ENCODE data around the gene TMC1. TPM values are rescaled to one million over a fixed set of nuclear protein-coding genes. Genes with fewer than 3 reads are reported as not detected.

TMC1 gene
- total and polyA plus RNA-seq, 2 donors from 2014 or later: 0.25 to 1.2 TPM

- TF ChIP-seq CTCF (IDR thresholded peaks at IDR 0.05; ENCODE audit: borderline replicate concordance, extremely low read depth, insufficient read depth): no peak
- Histone ChIP-seq H3K4me1 (ENCODE audit: control insufficient read depth in 2 of 3, insufficient read depth in 2 of 3, low read depth in 1 of 3, low read length in 3 of 3) (peaks cover 0 to 12% (median 9%) of the 10 kb centered on the region in 3 donors), H3K27me3 (ENCODE audit: control insufficient read depth, insufficient read depth, low read length) (no peaks in the 10 kb centered on the region), H3K36me3 (ENCODE audit: control insufficient read depth in 2 of 3, insufficient read depth in 3 of 3, low read length in 3 of 3) (no peaks in the 10 kb centered on the region), H3K4me3 (ENCODE audit: low read length in 3 of 3) (no peak overlapping the region), H3K9me3 (ENCODE audit: control insufficient read depth in 2 of 3, insufficient read depth in 1 of 3, low read length in 3 of 3) (no peaks in the 10 kb centered on the region), H3K9ac (ENCODE audit: low read length in 3 of 3) (no peak overlapping the region), H3K27ac (ENCODE audit: low read depth in 2 of 2, low read length in 2 of 2) (no peak overlapping the region)
- DNase-seq: no peak
- intact Hi-C loops (cut with DNase I): loop anchor here (5.0 to 10.0 kb wide), 2 partner anchors 236 to 304 kb away; no protein-coding TSS in a partner anchor
- no peak for FAIRE-seq
Observed at GRCh38 chr9:72590824-72591223, 69.4 kb downstream of the TMC1 start.

GRCh38 chr9:72592502-72593403 is 71.3 kb downstream of the TMC1 start:
- Histone ChIP-seq H3K9me3 (ENCODE audit: control insufficient read depth in 2 of 3, insufficient read depth in 1 of 3, low read length in 3 of 3) (no peaks in the 10 kb centered on the region), H3K4me1 (ENCODE audit: control insufficient read depth in 2 of 3, insufficient read depth in 2 of 3, low read depth in 1 of 3, low read length in 3 of 3) (peaks cover 0 to 12% (median 9%) of the 10 kb centered on the region in 3 donors), H3K27me3 (ENCODE audit: control insufficient read depth, insufficient read depth, low read length) (no peaks in the 10 kb centered on the region), H3K9ac (ENCODE audit: low read length in 3 of 3) (no peak overlapping the region), H3K4me3 (ENCODE audit: low read length in 3 of 3) (no peak overlapping the region), H3K27ac (ENCODE audit: low read depth in 2 of 2, low read length in 2 of 2) (no peak overlapping the region), H3K36me3 (ENCODE audit: control insufficient read depth in 2 of 3, insufficient read depth in 3 of 3, low read length in 3 of 3) (no peaks in the 10 kb centered on the region)
- FAIRE-seq (peak; percentile 99), DNase-seq (peak in 4 of 5 donors; percentile 38 to 82 (median 61))
- TF ChIP-seq CTCF (IDR thresholded peaks at IDR 0.05; ENCODE audit: borderline replicate concordance, extremely low read depth, insufficient read depth): peak; percentile 87
- intact Hi-C loops (cut with DNase I): loop anchor here (5.0 to 10.0 kb wide), 2 partner anchors 238 to 305 kb away; no protein-coding TSS in a partner anchor

GRCh38 chr9:72596451-72597180 is 75.2 kb downstream of the TMC1 start:
- intact Hi-C loops (cut with DNase I): loop anchor here (10.0 kb wide), 1 partner anchor 242 kb away; no protein-coding TSS in a partner anchor
- TF ChIP-seq CTCF (IDR thresholded peaks at IDR 0.05; ENCODE audit: borderline replicate concordance, extremely low read depth, insufficient read depth): no peak
- no peaks in the 10 kb centered on the region for H3K27me3 ChIP-seq (ENCODE audit: control insufficient read depth, insufficient read depth, low read length)

More at GRCh38 chr9:72596451-72597180, 75.2 kb downstream of the TMC1 start:
- DNase-seq (no peak), FAIRE-seq (no peak)
- no peak overlapping the region for H3K9ac ChIP-seq (ENCODE audit: low read length in 3 of 3)
- peaks cover 0 to 6% (median 0%) of the 10 kb centered on the region in 3 donors for H3K4me1 ChIP-seq (ENCODE audit: control insufficient read depth in 2 of 3, insufficient read depth in 2 of 3, low read depth in 1 of 3, low read length in 3 of 3)
- H3K36me3 ChIP-seq (ENCODE audit: control insufficient read depth in 2 of 3, insufficient read depth in 3 of 3, low read length in 3 of 3): no peaks in the 10 kb centered on the region
- H3K27ac ChIP-seq (ENCODE audit: low read depth in 2 of 2, low read length in 2 of 2): no peak overlapping the region
- no peaks in the 10 kb centered on the region for H3K9me3 ChIP-seq (ENCODE audit: control insufficient read depth in 2 of 3, insufficient read depth in 1 of 3, low read length in 3 of 3)
- H3K4me3 ChIP-seq (ENCODE audit: low read length in 3 of 3): no peak overlapping the region
